HG03064 (cell line): Measurements from ENCODE around the gene XXYLT1.

Source experiments
- ATAC-seq: cut with Tn5 transposase; IDR thresholded peaks from one replicate; pipeline ENCODE4 v1.9.1; 2021; ENCODE audit warnings: low read depth; ENCODE audit not compliant: unreplicated experiment

Gene XXYLT1

DNA sequence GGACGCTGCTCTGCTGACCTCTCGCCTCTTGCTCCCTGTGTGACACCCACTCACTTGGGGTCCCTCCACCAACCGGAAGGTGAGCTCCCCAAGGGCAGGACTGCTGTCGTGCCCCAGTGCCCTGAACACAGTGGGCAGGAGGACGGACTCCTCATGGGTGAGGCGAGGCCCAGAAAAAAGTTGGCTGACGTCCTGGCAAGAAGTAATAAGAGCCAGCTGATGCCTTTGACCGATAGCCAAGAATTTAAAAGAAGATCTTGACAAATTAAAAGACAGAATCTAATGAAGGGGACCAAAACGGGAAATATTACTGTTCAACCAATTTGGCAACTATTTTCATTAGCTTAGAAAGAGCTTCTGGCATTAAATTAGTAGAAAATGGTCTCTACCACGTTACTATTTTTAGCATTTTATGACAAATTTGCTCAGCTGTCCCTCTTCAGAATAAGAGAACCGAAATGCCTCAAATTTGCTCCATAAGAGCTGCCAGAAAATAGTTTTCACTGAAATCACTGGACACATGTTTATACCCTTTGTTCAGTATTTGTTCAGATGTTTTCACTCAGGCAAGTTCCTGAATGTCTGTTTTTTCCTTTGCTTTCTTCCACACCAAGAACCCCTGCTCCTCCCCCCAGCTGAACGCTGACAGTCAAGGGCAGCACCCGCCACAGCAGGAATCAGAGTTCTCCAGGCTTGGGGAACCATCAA is 60.5 kb downstream of the XXYLT1 start:
- ATAC-seq: no peak

DNA sequence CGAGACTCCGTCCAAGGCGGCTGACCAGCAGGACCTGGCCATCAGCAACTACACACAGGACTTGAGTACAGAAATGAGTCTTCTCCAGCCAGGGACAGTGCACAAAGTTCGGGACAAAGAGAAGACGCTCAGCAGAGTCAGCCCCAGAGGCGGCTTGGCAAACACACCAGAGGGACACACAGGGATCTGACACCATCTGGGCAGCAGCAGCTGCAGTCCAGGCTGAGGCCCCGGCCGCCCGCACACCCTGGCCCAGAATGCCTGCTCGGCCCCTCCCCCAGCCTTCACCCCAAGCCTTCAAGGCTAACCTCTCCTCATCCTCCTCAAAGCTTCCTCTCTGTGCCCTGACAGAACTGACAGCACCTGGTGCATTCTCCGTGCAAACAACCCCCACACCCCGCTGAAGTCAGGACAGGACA is 61.1 kb downstream of the XXYLT1 start:
- ATAC-seq: no peak

DNA sequence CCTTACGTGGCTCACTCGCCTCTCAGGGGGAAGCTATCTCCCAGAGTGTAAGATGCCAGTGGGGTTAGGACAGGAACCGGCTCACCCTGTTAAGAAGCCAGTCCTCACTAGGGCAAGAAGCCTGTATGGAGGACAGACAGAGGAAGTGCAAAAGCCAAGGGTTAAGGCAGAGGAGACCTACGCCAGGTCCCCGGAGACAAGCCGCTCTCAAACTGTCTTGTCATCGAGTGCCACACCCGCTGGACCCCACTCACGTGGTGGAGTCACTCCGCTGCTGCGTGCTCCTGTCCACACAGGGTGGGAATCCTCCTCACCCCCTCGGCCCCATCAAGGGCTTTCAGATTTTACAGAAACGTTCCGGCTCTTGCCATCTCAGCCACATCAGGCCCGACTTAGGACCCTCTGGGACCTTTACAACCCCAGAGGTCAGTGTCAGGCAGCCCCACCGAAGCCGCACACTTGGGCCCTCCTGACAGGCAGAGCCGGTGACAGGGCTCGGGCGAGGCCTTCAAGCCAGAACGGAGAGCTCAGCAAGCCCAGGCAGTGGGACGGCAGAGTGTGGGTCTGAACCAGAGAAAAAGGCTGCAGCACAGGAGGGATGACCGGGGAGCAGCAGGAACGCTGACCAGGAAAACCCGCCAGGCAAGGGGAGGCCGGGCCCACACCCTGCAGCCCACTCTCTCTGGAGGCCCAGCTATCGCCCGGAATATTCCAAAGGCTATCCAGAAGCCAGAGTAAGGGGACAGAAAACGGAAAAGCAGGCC is 61.7 kb downstream of the XXYLT1 start:
- no peak for ATAC-seq

DNA sequence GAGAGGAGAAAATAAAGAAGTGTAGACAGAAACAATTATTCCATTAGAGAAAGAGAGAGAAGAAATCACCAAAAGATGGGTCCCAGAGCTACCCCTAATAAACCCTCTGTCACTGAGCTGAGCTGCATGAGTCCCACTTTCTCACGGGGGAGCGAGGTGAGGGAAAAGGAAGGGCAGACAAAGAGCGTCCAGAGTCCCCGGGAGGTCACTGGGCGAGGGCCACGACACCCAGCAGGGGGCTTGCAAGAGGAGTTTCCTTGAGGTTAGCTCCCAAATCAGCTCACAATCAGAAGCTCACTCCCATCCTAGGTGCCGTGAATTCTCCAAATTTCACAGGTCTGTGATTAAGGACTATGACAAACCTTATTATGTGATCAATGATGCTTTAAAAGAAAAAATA is 62.3 kb downstream of the XXYLT1 start:
- ATAC-seq: no peak

DNA sequence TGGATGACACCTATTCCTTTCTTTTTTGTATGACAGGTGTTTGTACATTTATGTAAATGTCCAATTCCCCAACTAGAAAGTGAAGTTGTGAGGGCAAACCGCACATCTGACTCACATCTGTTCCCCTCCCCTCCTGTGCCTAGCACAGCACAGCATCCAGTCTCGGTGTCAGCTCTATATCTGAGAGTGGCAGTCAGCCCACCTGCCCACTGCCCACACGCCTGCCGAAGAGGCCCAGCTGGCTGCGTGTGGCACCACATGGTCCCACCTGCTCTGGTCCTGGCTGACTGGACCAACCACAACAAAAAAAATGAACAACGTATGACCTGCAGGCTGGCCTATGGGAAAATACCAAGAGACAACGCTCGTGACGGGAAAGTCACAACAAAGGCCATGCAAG is 62.8 kb downstream of the XXYLT1 start:
- peak; percentile 88 for ATAC-seq

DNA sequence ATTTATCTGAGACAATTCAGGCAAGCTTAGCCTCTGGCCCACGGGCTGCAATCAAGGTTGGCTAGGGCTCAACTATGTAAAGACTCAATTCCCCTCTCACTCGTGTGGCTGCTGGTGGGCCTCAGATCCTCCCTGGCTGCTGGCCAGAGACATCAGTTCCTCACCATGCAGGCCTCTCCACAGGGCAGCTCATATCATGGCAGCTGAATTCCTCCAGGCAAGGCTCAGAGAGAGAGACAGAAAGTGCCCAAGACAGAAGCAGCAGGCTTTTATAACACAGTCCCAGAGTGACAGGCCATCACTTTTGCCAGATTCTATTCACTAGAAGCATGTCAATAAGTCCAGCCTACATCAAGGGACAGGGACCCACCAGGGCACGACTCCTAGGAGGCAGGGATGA is 63.2 kb downstream of the XXYLT1 start:
- peak; percentile 22 for ATAC-seq

DNA sequence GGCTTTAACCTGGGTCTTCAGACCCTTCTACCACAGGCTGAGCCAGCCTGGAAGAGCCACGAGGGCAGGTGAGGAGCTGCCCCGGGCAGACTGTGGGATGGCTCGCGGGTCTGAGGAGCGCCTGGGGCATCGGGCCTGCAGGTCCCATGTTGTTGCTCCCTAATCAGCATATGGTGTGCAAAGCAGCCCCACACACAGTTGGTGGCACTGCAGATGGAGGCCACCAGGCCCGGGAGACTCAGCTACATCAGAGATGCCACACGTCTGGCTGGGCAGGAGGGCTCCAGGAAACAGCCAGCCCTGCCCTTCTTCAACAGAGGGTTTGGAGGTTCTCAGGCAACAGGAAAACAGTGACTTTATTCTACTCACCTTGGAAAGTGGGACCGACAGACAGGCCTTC is 63.9 kb downstream of the XXYLT1 start:
- ATAC-seq: no peak

DNA sequence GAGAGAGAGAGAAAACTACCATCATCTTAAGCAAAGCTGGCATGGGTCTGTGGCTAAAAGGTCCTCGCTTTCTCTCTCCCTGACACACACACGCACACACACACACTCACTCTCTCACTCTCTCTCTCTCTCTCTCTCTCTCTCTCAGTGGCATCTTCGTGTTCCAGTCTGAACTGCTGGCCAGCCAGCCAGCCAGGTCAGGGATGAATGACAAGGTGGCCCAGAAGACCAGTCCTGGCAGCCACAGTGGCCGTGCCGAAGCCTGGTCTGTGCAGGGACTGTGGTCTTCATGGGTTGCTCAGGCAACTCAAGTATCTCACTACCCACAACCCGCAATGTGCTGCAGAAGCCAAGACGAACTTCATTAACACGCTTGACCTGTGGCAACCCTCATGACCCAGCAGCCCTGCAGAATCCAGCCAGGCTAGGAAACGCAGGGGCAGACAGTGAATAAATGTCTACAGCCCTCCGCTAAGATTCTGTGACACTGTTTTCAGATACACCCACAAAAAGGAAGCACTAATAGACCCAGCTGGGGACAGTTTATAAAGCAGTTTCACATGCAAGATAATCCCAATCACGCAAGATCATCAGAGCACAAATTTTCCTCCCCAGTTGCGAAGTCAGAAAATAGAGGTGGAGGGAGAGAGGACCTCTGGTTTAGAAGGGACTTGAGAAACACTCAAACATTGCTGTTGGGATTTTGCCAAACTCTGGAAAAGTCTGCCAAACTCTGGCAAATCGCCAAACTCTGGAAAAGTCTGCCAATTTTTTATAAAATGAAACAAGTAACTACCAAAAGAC is 66.4 kb downstream of the XXYLT1 start:
- ATAC-seq: no peak

DNA sequence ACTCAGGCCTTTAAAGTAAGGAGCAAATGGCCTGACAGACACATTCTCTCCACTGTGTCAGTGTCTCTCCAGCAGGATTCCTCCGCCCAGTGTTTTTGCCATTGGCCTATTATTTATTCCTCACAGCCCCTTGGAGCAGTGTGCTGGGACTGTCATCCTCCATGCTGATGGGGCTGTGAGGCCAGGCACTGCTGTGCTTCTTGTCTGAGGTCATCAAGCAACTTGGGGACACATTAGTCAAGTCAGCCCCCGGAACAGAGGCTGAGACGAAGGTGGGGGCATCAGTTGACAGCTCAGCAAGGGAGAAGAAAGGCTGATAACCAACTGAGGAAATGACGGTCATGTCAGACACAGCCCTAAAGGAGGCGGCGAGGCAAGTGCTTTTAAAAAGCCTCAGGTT is 67.4 kb downstream of the XXYLT1 start:
- ATAC-seq: no peak

DNA sequence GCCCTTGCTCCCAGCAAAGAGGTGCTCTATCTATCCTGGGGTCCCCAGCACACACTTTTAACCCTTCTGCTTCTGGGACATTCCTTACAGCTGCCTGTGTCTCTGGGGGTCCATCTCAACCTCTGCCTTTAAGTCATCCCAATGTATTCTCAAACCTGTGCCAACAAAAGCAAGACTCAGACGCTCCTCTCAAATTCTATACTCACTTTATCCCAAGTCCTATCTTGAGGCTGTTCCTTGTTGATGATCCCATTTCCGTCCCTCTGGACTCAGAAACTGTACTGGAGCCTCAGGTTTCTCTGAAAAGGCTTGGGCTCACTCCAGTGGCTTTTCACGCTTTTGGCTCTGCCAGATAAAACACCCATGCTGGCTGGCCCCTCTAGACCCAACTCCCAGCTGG is 69.7 kb downstream of the XXYLT1 start:
- ATAC-seq: no peak

DNA sequence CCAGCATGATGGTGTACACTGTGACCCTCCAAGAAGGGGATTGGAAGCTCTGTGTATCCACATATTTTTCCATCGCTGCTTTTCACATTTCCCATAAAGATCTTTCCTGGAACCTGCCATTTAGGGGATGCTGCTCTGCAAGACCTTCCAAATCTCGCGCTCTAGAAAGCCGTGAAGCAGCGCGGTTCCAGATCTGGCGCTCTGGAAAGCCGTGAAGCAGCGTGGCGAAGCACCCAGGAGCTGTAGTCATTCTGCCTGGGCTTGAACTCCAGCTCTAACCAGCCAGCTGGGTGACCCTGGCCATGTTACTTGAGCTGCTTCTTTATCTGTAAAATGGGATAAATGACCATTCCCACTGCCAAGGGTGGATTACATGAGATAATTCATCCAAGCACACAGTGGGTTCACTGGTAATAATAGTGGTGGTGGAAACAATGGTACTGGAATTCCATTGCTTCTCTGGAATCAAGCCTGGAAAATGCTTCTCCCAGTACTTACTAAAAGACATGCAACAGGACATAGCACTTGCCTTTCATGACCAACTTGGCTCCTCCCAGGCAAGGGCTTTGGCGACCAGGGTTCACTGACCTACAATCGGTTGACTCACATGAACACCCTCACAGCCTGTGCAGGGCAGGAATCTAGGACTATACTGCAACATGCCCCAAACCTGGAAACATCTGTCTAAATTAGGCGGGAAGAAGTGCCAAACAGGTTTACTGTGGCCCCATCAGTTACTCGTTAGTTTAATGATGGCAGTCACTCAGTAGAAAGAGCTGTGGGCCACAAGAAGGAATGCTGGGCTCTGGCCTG is 70.7 kb downstream of the XXYLT1 start:
- ATAC-seq: no peak

DNA sequence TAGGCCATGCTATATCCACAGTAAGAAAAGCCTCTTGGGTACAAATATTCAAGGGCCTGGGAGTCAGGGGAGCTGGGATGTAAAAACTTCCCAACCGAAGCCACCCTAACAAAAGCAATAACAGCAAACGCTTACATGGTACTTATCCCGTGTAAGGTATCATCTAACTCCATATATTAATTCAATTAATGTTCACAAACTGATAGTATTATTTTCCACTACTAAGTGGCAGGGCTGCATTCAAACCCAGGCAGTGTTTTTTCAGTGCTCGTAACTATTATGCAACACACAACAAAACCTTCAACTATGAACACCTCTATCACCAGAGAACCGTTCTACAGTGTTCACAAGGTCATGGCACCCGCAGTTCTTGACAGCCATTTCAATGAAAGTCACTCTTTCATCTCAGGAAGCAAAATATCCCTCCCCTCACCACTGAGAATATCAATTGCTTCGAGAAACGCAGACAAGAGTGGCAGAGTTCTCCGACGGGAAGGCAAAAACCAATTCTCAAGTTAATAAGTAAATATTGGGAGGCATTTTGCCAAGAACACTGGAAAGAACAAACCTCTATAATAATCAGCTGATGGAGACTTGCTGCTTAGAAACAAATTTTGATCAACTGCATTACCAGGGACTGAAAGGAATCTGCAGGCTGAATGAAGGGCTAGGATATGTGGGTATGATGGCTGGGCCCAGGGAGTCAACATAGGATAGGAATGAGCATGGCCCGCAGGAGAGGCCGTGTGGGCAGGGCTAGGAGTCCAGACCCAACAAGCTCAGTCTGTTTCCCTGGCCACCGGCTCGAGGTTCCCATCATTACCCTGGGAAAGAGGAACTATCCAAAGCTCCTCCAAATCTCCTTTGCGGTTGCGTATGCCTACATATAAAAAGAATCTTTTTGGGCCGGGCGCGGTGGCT is 72.3 kb downstream of the XXYLT1 start:
- no peak for ATAC-seq

DNA sequence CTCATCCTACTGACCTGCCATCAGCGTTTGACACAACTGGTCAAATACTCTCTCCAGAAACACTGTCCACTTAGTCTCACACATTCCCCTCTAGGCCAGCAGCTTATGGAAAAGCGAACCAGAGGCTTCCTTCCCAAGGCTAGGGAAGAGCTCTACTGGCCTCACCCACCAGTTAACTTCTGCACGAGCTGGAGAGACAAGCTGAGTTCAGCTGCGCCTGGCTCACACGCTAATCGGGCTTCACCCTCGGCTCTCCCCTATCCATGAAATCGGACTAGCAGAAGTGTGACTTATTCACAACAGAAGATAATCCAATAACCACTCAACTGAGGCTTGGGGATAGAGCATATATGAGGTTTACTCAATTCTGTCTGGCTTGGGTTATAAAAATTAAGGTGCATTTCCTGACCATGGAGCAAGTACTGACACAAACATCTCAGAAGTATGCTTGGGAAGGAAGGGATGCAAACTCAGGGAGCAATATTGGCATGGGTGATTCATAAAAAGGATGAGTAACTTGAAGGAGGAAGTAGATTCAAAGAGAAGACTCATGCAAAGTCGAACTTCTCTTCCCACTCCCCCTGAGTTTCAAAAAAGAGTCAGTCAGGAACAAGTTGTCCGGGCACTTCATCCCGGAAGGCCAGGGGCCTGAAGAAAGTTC is 73.1 kb downstream of the XXYLT1 start:
- no peak for ATAC-seq

DNA sequence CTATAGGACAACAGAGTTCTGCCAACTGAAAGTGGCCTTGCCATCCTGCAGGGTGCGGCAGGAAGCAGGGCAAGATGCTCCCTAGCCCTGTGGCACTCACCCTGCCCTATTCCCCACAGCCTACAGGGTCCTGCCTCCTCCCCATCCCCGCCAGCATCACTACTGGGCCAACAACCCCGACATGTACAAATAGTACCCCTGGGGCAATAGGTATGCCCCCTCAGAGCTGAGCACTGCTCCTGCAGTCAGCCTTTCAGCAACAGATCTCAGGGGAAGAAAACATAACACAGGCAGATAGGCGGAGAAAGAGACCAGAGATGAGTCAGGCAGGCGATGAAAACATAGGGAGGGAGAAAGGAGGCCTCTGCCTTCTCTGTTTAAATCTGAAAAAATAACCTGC is 74.7 kb downstream of the XXYLT1 start:
- ATAC-seq: no peak

DNA sequence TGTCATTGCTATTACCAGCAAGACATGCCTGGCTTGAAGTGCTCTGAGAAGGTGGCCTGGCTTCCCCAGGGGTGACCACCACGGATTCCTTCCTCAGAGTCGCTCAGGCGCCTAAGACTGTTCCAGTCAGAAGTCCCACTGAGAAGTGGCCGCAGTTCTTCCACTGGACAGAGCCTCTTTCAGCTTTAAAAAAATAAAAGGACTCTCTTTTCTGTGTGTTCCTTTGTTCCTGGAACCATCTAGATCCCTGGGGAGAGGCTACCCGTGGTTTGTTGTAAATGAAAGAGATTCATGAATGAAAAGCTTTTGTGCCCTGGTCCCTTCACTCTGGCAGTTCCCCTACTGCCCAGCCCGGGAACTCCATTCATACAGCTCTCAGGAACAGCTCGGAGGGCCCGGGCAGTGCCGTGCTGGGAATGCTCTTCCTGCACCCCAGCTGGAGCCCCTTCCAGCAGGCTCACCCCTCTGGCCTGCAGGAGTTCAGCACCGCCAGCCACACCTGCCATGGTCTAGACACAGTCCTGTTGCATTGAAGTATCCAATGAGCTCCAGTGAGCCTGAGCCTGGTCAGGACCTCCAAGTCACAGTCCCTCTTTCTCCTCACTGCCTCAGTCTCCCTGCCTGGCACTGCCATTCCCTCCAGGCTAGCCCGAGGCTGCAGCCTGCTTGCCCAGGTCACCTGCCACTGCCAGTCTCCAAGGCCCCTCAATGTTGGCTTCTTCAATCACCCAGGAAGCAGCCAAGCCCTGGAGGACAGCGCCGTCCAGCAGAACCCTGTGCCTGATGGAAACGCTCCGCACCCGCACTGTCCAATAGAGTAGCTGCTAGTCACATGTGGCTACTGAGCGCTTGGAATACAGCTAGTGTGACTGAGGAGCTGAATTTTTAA is 75.4 kb downstream of the XXYLT1 start:
- ATAC-seq: no peak

DNA sequence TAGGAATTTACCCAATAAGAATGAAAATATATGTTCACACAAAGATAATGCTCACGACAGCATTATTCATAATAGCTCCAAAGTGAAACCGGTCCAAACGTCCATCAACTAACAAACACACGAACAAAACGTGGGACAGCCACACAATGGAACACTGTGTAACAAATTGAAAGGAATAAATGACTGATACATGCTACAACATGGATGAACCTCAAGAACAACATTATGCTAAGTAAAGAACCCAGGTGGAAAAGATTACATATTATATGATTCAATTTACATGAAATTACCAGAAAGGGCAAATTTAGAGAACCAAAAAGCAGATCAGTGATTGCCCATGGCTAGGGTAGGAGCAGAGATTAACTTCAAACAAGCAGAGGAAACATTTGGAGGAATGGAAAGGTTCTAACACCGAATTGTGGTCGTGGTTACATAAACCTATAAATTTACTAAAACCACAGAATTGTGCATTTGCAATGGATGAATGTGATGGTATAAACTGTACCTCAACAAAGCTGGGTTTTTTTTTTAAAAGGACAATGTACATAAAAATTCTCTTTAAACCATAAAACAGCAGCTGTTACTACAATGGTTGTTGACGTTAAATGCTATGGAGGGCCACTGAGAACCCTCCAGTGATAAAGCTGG is 76.3 kb downstream of the XXYLT1 start:
- ATAC-seq: no peak

DNA sequence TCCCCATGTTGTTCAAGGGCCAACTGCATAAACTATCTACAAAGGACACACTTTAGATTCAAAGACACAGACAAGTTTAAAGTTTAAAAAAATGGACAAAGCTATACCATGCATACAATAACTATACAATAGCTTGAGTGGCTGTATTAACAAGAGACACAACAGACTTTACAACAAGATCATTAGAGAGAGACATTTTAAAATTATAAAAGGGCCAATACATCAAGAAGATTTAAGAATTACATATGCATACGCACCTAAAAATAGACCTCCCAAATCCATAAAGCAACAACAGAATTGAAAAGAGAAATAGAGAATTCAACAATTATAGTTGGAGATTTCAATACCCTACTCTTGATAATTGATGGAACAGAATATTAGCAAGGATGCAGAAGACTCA is 79.4 kb downstream of the XXYLT1 start:
- no peak for ATAC-seq

DNA sequence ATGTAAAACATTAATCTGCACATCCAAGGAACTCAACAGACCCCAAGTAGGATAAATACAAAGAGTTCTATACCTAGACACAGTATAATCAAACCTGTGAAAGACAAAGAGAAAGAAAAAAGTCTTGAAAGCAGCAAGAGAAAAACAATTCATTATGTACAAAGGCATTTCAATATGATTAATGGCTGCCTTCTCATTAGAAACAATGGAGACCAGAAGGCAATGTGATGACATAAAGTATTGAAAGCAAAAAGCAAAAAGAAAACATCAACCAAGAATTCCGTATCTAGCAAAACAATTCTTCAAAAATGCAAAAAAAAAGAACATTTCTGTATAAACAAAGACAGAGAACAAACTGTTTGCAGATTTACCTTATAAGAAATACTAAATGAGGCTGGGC is 81.1 kb downstream of the XXYLT1 start:
- no peak for ATAC-seq
